ENCODE data around the gene IGFBP2.
"Not testable (repeated sequence)": the region's sequence is repeated elsewhere in the genome, so short reads cannot be mapped to it uniquely, and the experiment has no call there.

Gene IGFBP2

DNA sequence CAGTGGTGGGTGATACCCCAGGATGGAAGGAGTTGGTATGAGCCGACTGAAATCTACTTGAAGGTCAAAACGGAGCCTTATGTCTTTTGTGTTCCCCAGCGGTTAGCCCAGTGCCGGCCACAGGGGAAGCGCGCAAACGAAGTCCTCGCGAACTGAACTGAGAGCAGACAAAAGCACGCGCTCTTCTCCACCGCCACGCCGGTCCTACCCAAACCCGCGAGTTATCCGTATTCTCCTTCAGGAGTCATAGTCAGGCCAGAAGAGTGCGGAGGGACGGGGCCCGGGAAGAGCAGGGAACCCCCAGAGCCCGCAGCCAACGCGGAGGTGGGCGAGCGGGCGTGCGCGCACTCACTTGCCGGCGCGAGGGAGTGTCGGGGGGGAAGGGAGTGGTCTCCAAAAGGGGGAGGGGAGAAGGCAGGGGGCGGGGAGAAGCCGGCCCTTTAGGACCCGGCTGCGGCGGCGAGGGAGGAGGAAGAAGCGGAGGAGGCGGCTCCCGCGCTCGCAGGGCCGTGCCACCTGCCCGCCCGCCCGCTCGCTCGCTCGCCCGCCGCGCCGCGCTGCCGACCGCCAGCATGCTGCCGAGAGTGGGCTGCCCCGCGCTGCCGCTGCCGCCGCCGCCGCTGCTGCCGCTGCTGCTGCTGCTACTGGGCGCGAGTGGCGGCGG is at the start of gene IGFBP2:
Gene IGFBP2 (plus strand): TSS at position 469 of the 664 bp plus-strand sequence. CDS start 104 bp downstream, at position 573.
- no peak for DNase-seq

- no peak for DNase-seq
Measured at GRCh38 chr2:216583606-216584005, 49.6 kb upstream of the IGFBP2 start.

GRCh38 chr2:216584112-216584511 is 49.1 kb upstream of the IGFBP2 start:
- DNase-seq, result no peak

DNA sequence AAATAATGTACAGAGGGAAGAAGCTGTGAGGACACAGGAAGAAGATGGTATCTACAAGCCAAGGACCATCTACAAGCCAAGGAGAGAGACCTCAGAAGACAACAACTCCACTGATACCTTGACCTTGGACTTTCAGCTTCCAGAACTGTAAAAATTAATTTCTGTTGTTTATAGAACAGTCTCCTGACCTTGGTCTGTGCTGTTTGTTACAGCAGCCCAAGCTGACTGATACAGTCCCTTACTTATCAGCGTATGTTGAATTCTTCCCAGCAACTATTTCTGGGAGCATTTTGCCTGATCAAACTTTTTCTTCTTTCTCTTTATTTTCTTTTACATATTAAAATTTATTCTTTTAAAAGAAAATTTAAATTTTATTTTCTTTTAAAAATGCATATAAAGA is 47.8 kb upstream of the IGFBP2 start:
- no peak for DNase-seq

DNA sequence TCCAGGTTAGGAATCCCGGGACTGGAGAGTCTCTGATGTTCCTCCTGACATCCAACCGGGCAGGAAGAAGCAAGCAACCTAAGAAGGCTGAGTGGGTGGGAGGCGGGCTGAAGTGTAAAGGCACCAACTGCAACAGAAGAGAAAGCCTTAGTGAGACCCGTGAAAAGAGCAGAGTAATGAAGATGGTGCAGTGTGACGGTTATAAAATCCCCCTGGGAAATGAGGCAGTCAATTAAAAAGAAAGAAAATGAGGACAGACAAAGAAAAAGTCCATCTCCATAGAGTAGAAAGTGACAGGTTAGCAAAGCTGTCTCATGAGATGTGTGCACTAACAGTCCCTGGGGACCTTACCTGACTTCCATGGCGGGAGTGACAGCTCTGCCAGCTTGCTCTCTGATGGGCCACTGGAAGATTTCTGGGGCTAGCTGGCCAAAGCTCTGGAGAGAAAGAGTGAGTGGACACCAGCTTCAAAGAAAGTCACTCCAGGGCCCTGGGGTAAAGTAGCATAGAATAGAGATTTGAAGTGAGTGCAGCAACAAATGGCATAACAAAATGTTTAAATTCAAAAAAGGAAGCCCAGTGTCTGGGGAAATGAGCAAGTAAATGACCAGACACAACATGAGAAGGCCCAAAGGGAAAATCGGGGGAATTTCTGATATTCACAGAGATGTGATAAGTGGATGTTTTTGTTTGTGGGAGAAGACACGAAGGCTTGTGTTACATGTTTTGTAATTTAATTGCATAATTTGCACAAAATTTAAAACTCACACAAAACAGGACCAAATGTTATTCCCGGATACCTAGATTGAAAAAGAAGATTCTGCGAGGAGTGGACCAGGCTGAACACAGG is 44.1 kb upstream of the IGFBP2 start:
- no peak for DNase-seq

GRCh38 chr2:216589791-216590190 is 43.4 kb upstream of the IGFBP2 start:
- no peak for DNase-seq

GRCh38 chr2:216590780-216591179 is 42.4 kb upstream of the IGFBP2 start:
- no peak for DNase-seq

GRCh38 chr2:216591480-216591879 is 41.7 kb upstream of the IGFBP2 start:
- no peak for DNase-seq

DNA sequence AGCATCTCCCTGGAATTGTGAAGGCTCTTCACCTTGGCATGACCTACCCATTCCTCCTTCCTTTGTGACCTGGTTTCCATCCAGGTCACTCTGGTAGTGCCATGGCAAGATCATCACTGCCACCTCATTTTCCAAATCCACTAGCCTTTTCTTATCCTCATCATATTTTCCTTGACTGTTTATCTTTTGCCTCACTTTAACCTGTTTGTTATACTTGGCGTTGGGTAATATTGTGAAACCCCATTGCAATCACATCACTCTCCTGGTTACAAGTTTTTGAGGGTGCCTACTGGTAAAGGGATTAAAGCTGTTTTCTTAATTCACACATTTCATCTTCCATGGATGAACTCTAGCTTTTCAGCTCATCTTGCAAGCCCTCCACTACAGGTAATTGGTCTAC is 39.1 kb upstream of the IGFBP2 start:
- DNase-seq, result no peak

- DNase-seq, result no peak
Measured at GRCh38 chr2:216596236-216596979, 36.8 kb upstream of the IGFBP2 start.

GRCh38 chr2:216596980-216597509 is 36.2 kb upstream of the IGFBP2 start:
- no peak for DNase-seq

GRCh38 chr2:216597825-216598224 is 35.4 kb upstream of the IGFBP2 start:
- DNase-seq, result not testable (repeated sequence)

GRCh38 chr2:216601632-216602409 is 31.4 kb upstream of the IGFBP2 start:
- DNase-seq, result no peak

GRCh38 chr2:216603010-216603883 is 30.0 kb upstream of the IGFBP2 start:
- DNase-seq, result no peak

DNA sequence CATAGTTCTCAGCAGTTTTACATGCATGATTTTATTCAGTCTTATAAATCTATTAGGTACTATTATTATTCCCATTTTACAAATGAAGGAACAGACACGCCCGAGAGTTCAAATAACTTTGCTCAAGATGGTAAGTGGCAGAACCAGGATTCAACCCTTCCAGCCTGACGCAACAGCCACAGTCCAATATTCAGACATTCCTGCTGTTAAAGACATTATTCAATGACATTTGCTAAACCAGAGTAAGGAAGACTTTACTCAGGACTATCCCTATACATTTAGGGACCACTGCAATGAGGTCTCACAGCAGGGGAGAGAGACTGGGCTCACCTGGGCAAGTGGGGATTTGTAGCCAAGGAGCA is 29.4 kb upstream of the IGFBP2 start:
- no peak for DNase-seq

GRCh38 chr2:216604458-216604857 is 28.8 kb upstream of the IGFBP2 start:
- DNase-seq, result no peak

GRCh38 chr2:216606551-216607276 is 26.5 kb upstream of the IGFBP2 start:
- no peak for DNase-seq

- no peak for DNase-seq
Measured at GRCh38 chr2:216607277-216607560, 26.0 kb upstream of the IGFBP2 start.

- no peak for DNase-seq
Measured at GRCh38 chr2:216608525-216608924, 24.7 kb upstream of the IGFBP2 start.

DNA sequence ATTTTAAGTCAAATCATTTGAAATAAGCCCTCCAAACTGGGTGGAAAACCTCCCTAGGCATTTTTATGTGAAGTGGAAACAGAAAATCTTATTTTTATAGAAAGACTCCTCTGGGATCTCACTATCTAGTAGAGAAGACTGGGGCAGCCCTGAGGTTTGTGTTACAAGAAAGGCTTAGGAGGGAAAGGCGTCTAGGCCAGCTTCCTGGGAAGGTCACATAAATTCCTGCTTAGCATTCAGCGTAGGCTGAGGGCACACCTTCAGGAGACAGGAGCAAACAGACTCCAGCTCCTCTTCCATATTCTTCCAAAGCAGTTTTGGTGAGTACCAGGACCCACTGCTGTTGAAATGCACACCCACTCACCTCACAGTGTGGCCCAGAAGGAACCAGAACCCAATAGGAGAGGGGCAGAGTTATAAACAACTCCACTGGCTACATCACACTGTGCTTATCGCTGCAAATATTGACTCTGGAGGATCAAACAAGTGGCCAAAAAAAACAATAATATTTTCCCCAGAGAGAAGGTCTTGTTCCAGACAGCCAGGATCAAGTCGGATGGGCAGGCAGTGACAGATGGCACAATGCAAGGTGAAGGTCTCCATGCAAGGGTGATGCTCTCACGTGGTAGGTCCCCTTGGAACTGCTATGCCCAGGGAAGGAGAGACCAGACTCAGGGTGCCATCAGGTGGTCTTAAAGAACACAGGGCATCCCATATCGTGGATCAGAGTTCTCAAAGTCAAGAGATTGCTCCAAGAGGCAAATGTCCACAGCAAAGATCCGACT is 17.7 kb upstream of the IGFBP2 start:
- DNase-seq, result no peak
